Measurements from ENCODE around the gene ZFAND3.

ZFAND3 gene

GRCh38 chr6:37840143-37840939, 20.8 kb downstream of the ZFAND3 start:
- no peak for DNase-seq (ENCODE audit: extremely low spot score)
- TF ChIP-seq FOXM1 (IDR thresholded peaks at IDR 0.05; ENCODE audit: borderline replicate concordance) (no peak), LEF1 (IDR thresholded peaks at IDR 0.05; ENCODE audit: borderline replicate concordance) (no peak)
- POLR2A ChIA-PET, result no interaction called here
- CTCF ChIA-PET, result no interaction called here

GRCh38 chr6:37840940-37841300, 21.4 kb downstream of the ZFAND3 start:
- POLR2A ChIA-PET, result no interaction called here

GRCh38 chr6:37845026-37845911, 25.7 kb downstream of the ZFAND3 start:
- no peak for TF ChIP-seq SP1 (IDR thresholded peaks at IDR 0.05)
- no peak for TF ChIP-seq L3MBTL2 (conservative IDR thresholded peaks at IDR 0.05)
- TF ChIP-seq ARNT (IDR thresholded peaks at IDR 0.05), result no peak
- TF ChIP-seq ELF4 (IDR thresholded peaks at IDR 0.05), result no peak
- TF ChIP-seq ZNF384 (IDR thresholded peaks at IDR 0.05), result no peak
- TF ChIP-seq TARDBP (IDR thresholded peaks at IDR 0.05), result no peak
- TF ChIP-seq BHLHE40 (IDR thresholded peaks at IDR 0.05; ENCODE audit: borderline replicate concordance), result no peak
- TF ChIP-seq FOXK2 (IDR thresholded peaks at IDR 0.05), result no peak
- no peak for TF ChIP-seq NFRKB (IDR thresholded peaks at IDR 0.05)
- TF ChIP-seq FOXM1 (IDR thresholded peaks at IDR 0.05; ENCODE audit: borderline replicate concordance), result no peak
- TF ChIP-seq HDGF (IDR thresholded peaks at IDR 0.05; ENCODE audit: borderline replicate concordance), result no peak
- TF ChIP-seq CTBP1 (IDR thresholded peaks at IDR 0.05; ENCODE audit: borderline replicate concordance), result no peak
- no peak for TF ChIP-seq LEF1 (IDR thresholded peaks at IDR 0.05; ENCODE audit: borderline replicate concordance)
- no peak for TF ChIP-seq SUZ12 (IDR thresholded peaks at IDR 0.05)
- no peak for TF ChIP-seq FOXA1 (IDR thresholded peaks at IDR 0.05)
- no peak for TF ChIP-seq PKNOX1 (IDR thresholded peaks at IDR 0.05)
- ChIA-PET POLR2A (interaction anchor here (2.0 kb wide), 1 partner anchor 26 kb away, joined by 8 read pairs; the partner anchor contains the start of gene ZFAND3), CTCF (no interaction called here)
- DNase-seq (ENCODE audit: extremely low spot score), result no peak

More at GRCh38 chr6:37840940-37841300, 21.4 kb downstream of the ZFAND3 start:
- CTCF ChIA-PET, result no interaction called here
- no peak for TF ChIP-seq FOXM1 (IDR thresholded peaks at IDR 0.05; ENCODE audit: borderline replicate concordance)
- no peak for DNase-seq (ENCODE audit: extremely low spot score)

GRCh38 chr6:37845930-37846329, 26.4 kb downstream of the ZFAND3 start:
- DNase-seq (ENCODE audit: extremely low spot score), result no peak
- TF ChIP-seq ELF4 (IDR thresholded peaks at IDR 0.05) (no peak), PKNOX1 (IDR thresholded peaks at IDR 0.05) (no peak), NFRKB (IDR thresholded peaks at IDR 0.05) (no peak)
- CTCF ChIA-PET, result no interaction called here
- POLR2A ChIA-PET, result interaction anchor here (2.0 kb wide), 1 partner anchor 26 kb away, joined by 8 read pairs; the partner anchor contains the start of gene ZFAND3

- ChIA-PET POLR2A (no interaction called here), CTCF (interaction anchor here (1.0 kb wide), 1 partner anchor 11 kb away, joined by 6 read pairs; no protein-coding TSS in a partner anchor)
- no peak for DNase-seq (ENCODE audit: extremely low spot score)
- TF ChIP-seq LEF1 (IDR thresholded peaks at IDR 0.05; ENCODE audit: borderline replicate concordance), result no peak
- TF ChIP-seq FOXA1 (IDR thresholded peaks at IDR 0.05), result no peak
- no peak for TF ChIP-seq BHLHE40 (IDR thresholded peaks at IDR 0.05; ENCODE audit: borderline replicate concordance)
- no peak for TF ChIP-seq ELF4 (IDR thresholded peaks at IDR 0.05)
- no peak for TF ChIP-seq FOXM1 (IDR thresholded peaks at IDR 0.05; ENCODE audit: borderline replicate concordance)
- no peak for TF ChIP-seq PKNOX1 (IDR thresholded peaks at IDR 0.05)
- TF ChIP-seq ARNT (IDR thresholded peaks at IDR 0.05), result no peak
- TF ChIP-seq SP1 (IDR thresholded peaks at IDR 0.05), result no peak
- TF ChIP-seq CTBP1 (IDR thresholded peaks at IDR 0.05; ENCODE audit: borderline replicate concordance), result no peak
- no peak for TF ChIP-seq NFRKB (IDR thresholded peaks at IDR 0.05)
Observed at GRCh38 chr6:37847704-37848103, 28.2 kb downstream of the ZFAND3 start.

- TF ChIP-seq SUZ12 (IDR thresholded peaks at IDR 0.05) (no peak), ARNT (IDR thresholded peaks at IDR 0.05) (no peak), SP1 (IDR thresholded peaks at IDR 0.05) (no peak), FOXK2 (IDR thresholded peaks at IDR 0.05) (no peak)
- no peak for DNase-seq (ENCODE audit: extremely low spot score)
- CTCF ChIA-PET, result interaction anchor here (0.7 to 1.0 kb wide), 2 partner anchors 11 to 142 kb away, joined by 6 to 8 read pairs; no protein-coding TSS in a partner anchor
- POLR2A ChIA-PET, result no interaction called here
Observed at GRCh38 chr6:37848371-37848770, 28.8 kb downstream of the ZFAND3 start.
